ENCODE measurements around the gene STK33. TPM values are rescaled to one million over a fixed set of nuclear protein-coding genes. Genes with fewer than 3 reads are reported as not detected.

STK33 gene
- total RNA-seq, 4 donors from 2014 or later: 0.76 TPM; not detected in 3

DNA sequence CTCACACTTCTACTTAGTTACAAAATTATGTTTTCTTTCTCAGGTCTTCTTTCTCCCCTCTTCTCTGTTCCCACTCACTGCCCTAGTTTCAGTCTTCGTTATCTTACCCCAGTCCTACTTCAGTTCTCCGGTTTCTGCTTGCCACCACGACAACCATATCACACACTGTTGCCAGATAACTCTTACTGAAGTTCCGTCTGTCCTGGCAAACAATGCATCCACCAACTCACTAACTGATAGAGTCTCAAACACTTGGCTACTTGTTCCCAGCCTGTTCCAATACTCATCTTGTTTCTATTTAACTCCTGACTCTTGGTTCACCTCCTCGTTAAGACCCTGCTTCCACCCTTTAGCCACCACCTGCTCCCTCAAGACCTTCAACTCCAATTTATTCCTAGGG is 164.5 kb downstream of the STK33 start:
- Histone ChIP-seq H3K36me3 (no peaks in the 10 kb centered on the region), H3K27ac (no peak overlapping the region), H3K27me3 (no peaks in the 10 kb centered on the region), H3K4me3 (no peak overlapping the region), H3K4me1 (no peaks in the 10 kb centered on the region), H3K9me3 (no peaks in the 10 kb centered on the region)
- DNase-seq (ENCODE audit: low spot score in 2 of 2): no peak
- WGBS: 66% methylated on average over 5 of the region's 5 CpGs
- TF ChIP-seq EP300 (IDR thresholded peaks at IDR 0.05): no peak
- TF ChIP-seq, protein P1, sequence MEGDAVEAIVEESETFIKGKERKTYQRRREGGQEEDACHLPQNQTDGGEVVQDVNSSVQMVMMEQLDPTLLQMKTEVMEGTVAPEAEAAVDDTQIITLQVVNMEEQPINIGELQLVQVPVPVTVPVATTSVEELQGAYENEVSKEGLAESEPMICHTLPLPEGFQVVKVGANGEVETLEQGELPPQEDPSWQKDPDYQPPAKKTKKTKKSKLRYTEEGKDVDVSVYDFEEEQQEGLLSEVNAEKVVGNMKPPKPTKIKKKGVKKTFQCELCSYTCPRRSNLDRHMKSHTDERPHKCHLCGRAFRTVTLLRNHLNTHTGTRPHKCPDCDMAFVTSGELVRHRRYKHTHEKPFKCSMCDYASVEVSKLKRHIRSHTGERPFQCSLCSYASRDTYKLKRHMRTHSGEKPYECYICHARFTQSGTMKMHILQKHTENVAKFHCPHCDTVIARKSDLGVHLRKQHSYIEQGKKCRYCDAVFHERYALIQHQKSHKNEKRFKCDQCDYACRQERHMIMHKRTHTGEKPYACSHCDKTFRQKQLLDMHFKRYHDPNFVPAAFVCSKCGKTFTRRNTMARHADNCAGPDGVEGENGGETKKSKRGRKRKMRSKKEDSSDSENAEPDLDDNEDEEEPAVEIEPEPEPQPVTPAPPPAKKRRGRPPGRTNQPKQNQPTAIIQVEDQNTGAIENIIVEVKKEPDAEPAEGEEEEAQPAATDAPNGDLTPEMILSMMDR (IDR thresholded peaks at IDR 0.05): no peak
- no peak for TF ChIP-seq POLR2AphosphoS5 (IDR thresholded peaks at IDR 0.05)
- TF ChIP-seq POLR2A (IDR thresholded peaks at IDR 0.05): no peak

DNA sequence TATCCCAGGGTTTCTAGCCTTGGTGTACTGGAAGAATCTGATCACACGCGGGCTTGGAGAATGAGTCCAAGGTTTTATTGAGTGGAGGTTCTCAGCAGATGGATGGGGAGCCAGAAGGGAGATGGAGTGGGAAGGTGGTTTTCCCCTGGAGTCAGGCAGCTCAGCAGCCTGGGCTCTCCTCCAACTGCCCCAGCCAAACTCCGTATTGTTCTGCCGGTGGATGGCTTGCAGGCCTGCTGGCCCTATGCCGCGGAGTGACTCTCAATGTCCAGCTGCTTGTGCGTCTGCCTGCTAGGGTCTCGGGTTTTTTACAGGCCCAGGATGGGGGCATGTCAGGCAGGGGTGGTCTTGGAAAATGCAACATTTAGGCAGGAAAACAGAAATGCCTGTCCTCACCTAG is 168.0 kb downstream of the STK33 start:
- TF ChIP-seq POLR2AphosphoS5 (IDR thresholded peaks at IDR 0.05) (no peak), POLR2A (IDR thresholded peaks at IDR 0.05) (no peak), EP300 (IDR thresholded peaks at IDR 0.05) (no peak)
- TF ChIP-seq, protein P1 (IDR thresholded peaks at IDR 0.05): no peak

DNA sequence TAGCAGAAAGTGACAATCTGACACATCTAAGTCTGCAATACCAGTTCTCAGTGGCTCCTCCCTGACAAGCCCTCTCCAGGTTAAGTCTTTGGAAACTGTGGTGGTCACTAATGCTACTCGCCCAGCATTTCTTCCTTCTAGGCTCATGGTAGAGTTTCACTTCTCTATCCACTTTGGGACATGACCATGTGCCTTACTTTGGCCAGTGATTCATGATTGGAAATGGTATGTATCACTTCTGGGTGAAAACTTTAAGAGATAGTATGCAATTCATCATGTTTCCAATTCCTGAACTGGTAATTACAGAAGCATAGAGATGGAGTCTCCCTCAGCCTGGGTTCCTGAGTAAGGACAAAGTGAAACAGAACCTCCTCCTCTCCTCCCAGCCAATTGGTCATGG is 178.8 kb downstream of the STK33 start:
- WGBS: 55% methylated on average over 1 of the region's 1 CpG
- TF ChIP-seq POLR2A (IDR thresholded peaks at IDR 0.05) (no peak), POLR2AphosphoS5 (IDR thresholded peaks at IDR 0.05) (no peak), EP300 (IDR thresholded peaks at IDR 0.05) (no peak)
- TF ChIP-seq, protein P1 (IDR thresholded peaks at IDR 0.05): no peak
- Histone ChIP-seq H3K27me3 (no peaks in the 10 kb centered on the region), H3K27ac (no peak overlapping the region), H3K4me1 (no peaks in the 10 kb centered on the region), H3K36me3 (no peaks in the 10 kb centered on the region), H3K9me3 (no peaks in the 10 kb centered on the region), H3K4me3 (no peak overlapping the region)
- DNase-seq (ENCODE audit: low spot score in 2 of 2): no peak

More for the DNA sequence above, 168.0 kb downstream of the STK33 start:
- Histone ChIP-seq H3K4me1 (no peaks in the 10 kb centered on the region), H3K4me3 (no peak overlapping the region), H3K27ac (no peak overlapping the region), H3K27me3 (no peaks in the 10 kb centered on the region), H3K36me3 (no peaks in the 10 kb centered on the region), H3K9me3 (no peaks in the 10 kb centered on the region)
- DNase-seq (ENCODE audit: low spot score in 2 of 2): no peak
- WGBS: 100% methylated on average over 3 of the region's 8 CpGs

DNA sequence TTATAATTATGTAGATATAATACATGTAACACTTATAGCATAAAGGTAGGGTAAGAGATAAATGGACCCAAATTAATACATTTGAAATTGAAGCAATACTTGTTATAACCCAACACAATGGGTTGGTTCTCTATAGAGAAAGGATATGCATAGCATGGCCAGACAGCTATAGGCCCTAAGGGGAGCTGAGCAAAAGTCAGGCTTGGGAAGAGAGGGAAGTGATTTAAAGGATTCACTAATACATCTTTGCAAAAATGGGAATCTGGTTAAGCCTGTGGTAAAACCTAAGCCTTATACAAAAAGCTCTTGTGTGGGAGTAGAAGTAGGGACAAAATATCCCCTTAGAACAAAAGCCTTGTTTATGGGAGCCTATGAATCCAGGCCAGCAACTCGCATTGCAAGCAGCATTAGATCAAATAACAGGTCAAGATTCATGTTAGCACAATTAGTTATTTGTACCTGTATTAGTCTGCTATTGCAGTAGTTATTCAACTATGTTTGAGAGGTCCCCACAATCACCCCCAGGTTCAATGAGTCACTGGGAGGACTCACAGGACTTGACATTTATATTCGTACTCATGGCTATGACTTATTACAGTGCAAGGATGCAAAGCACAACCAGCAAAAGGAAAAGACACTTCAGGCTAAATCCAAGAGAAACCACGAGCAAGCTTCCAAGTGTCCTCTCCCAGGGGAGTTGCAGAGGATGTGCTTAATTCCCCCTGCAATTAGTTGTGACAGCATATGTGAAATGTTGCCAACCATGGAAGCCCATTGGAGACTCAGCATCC is 185.7 kb downstream of the STK33 start:
- Histone ChIP-seq H3K4me1 (no peaks in the 10 kb centered on the region), H3K27ac (no peak overlapping the region), H3K27me3 (no peaks in the 10 kb centered on the region), H3K4me3 (no peak overlapping the region), H3K36me3 (no peaks in the 10 kb centered on the region), H3K9me3 (no peaks in the 10 kb centered on the region)
- TF ChIP-seq POLR2A (IDR thresholded peaks at IDR 0.05): no peak
- no peak for TF ChIP-seq POLR2AphosphoS5 (IDR thresholded peaks at IDR 0.05)
- no peak for TF ChIP-seq EP300 (IDR thresholded peaks at IDR 0.05)
- TF ChIP-seq, protein P1 (IDR thresholded peaks at IDR 0.05): no peak
- DNase-seq (ENCODE audit: low spot score in 2 of 2): no peak
- WGBS: 41% methylated on average over 3 of the region's 3 CpGs

DNA sequence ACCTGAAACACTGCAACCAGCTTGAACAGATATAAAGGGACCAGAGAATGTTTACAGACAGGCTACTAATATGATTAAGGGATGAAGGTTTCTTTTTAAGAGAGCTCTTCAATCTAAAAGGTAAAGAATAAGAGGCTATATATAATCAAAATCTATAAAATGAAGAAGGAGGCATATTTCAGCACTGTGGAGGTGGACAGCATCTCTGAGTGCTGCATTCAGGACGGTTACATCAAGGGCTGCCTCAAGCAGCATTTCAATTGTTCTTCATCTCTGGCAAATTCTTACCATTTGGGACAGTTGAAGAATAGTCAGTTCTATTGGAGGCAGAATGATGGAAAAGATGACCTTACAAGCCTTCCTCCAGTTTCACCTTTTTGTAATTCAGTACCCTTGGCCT is 190.7 kb downstream of the STK33 start:
- no peaks in the 10 kb centered on the region for H3K27me3 ChIP-seq
- H3K4me3 ChIP-seq: no peak overlapping the region
- no peak overlapping the region for H3K27ac ChIP-seq
- WGBS: 29% methylated on average over 1 of the region's 1 CpG
- no peaks in the 10 kb centered on the region for H3K9me3 ChIP-seq
- DNase-seq (ENCODE audit: low spot score in 2 of 2): no peak
- H3K4me1 ChIP-seq: no peaks in the 10 kb centered on the region
- H3K36me3 ChIP-seq: no peaks in the 10 kb centered on the region
- no peak for TF ChIP-seq POLR2A (IDR thresholded peaks at IDR 0.05)
- TF ChIP-seq, protein P1 (IDR thresholded peaks at IDR 0.05): no peak
- TF ChIP-seq POLR2AphosphoS5 (IDR thresholded peaks at IDR 0.05): no peak
